Heart right ventricle (tissue), 16 donors: ENCODE measurements around the gene HYAL1. TPM values are rescaled to one million over a fixed set of nuclear protein-coding genes. Genes with fewer than 3 reads are reported as not detected.
A peak's percentile ranks its signal among the peaks of the same experiment; 100 is the strongest.

Source experiments
- ATAC-seq, 8 donors: fragments of 200-7000 bp; cut with Tn5 transposase; one replicate each; pipeline ENCODE4 v1.9.1; 2020; ENCODE audit warnings: mild to moderate bottlenecking in 8 of 8, moderate library complexity in 8 of 8, moderate number of reproducible peaks in 1 of 8
- DNase-seq, 2 donors: peaks; one replicate each; pipeline ENCODE4 v3.0.0-alpha.2; 2020
- H3K27ac ChIP-seq, 10 donors: fragments of 200-600 bp; sonication (generic) in 2 of 10; one replicate each; pipeline versions ENCODE4 v1.5.0 to v1.8.0; 2020 to 2022; ENCODE audit warnings: mild to moderate bottlenecking in 3 of 10
- H3K27me3 ChIP-seq, 7 donors: fragments of 200-600 bp; one replicate each; pipeline ENCODE4 v1.8.0; 2021 to 2022; ENCODE audit warnings: mild to moderate bottlenecking in 2 of 7
- H3K36me3 ChIP-seq, 9 donors: fragments of 200-600 bp; sonication (generic) in 1 of 9; one replicate each; pipeline versions ENCODE4 v1.5.0 to v1.8.0; 2020 to 2022; ENCODE audit warnings: mild to moderate bottlenecking in 2 of 9
- H3K4me1 ChIP-seq, 9 donors: fragments of 200-600 bp; sonication (generic) in 1 of 9; one replicate each; pipeline versions ENCODE4 v1.5.0 to v1.8.0; 2020 to 2022; ENCODE audit warnings: mild to moderate bottlenecking in 4 of 9
- H3K4me3 ChIP-seq, 10 donors: fragments of 200-600 bp; sonication (generic) in 2 of 10; one replicate each; pipeline versions ENCODE4 v1.5.0 to v1.8.0; 2020 to 2022; ENCODE audit warnings: mild to moderate bottlenecking in 7 of 10, moderate library complexity in 2 of 10
- H3K9me3 ChIP-seq, 11 donors: fragments of 200-600 bp in 10 of 11; sonication (generic) in 2 of 11; one replicate each; pipeline versions ENCODE4 v1.5.0 to v1.8.0; 2013 to 2022; ENCODE audit warnings: mild to moderate bottlenecking in 2 of 11, control low read depth in 1 of 11, moderate library complexity in 1 of 11
- CTCF ChIP-seq, 9 donors: fragments of 200-600 bp; sonication (generic) in 2 of 9; IDR thresholded peaks; one replicate each; pipeline versions ENCODE4 v1.5.0 to v1.8.0; 2021 to 2022; ENCODE audit warnings: antibody characterized with exemption in 9 of 9, mild to moderate bottlenecking in 5 of 9, moderate library complexity in 1 of 9
- WGBS, 2 donors: extraction: QIAGEN DNeasy Blood & Tissue Kit; methylation state at CpG; one replicate each; pipeline ENCODE4 v1.1.7; 2013; ENCODE audit warnings: inconsistent platforms in 1 of 2; 5-methylcytosine and 5-hydroxymethylcytosine counted together
- intact Hi-C, 10 donors: fragments of 100-400 bp; cut with DNase I; formaldehyde crosslinking; loops; one replicate each; pipeline versions ENCODE4 v1.11.1 to v1.14.2; 2022
- polyA plus RNA-seq, 2 donors: library from polyadenylated mRNA; stranded (reverse); fragments of 200-250 nt; gene quantifications; one replicate each; pipeline ENCODE4 v1.2.3, GENCODE V29; 2013
- total RNA-seq, 10 donors: library from RNA; stranded (reverse); fragmentation: NEBNext Ultra II Directional in 3 of 10; extraction: Animal tissue kit (Norgen Biotek cat#: 25700) in 3 of 10; gene quantifications; one replicate each; pipeline versions ENCODE4 v1.2.1 to v1.2.4, GENCODE V29; 2021 to 2023
- donor health status: Arrhythmogenic right ventricular cardiomyopathy.
- donor health status: ischemic (EF 13 %, LVEDD 7.1; RV severe dilation, severe dysfunction).
- donor health status: healthy with polysubstance abuse.
- donor health status: DM: no; HTN: yes; CAD: no.
- donor health status: DM: no; HTN: no; CAD: no.
- donor health status: ischemic (EF 25% LVEDD 6.9; RV normal size, moderate dysfunction).
- donor health status: ischemic (EF 25% LVEDD 5.7; RV mildly dilated, moderate dysfunction).
- donor health status: healthy.
- donor health status: DM: yes; HTN: yes; CAD: no.
- donor health status: Ischemic cardiomyopathy.
- donor health status: ischemic (EF 35%, LVEDD 5.7; RV mildly dilated, moderate dysfunction).
- donor health status: nonischemic (EF 11% LVEDD 7.7; RV severe dilation, severe dysfunction).
- donor health status: DM: yes; HTN: yes; CAD: no.
- donor health status: PGD.
- donor health status: ischemic (EF 29% LVEDD 5.4; RV normal size, mild dysfunction).
- donor health status: nonischemic (EF 23%, LVEDD 6.1; RV moderate dilation, normal function).

The HYAL1 gene
- total and polyA plus RNA-seq, 12 donors = 41.0 to 120 (median 66.7) TPM

DNA sequence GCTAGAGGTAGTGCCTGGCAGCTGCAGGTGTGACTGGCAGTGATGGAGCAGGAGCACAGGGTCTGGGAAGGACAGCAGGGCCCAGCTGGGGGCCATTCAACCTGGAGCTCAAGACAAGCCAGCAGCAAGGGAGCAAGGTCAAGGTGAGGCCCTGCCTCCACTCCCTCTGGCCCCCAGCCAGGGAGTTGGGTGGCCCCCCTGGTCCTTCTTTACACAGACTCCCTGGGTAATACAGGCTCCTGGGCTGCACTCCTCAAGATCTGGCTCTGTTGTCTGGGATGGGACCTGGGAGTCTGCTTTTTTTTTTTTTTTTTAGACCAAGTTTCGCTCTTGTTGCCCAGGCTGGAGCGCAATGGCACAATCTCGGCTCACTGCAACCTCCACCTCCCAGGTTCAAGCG is 52.9 kb downstream of the HYAL1 start:
- DNase-seq (no peak), ATAC-seq (no peak)
- H3K9me3 ChIP-seq = no peaks in the 10 kb centered on the region
- H3K4me1 ChIP-seq = peaks cover 59 to 100% (median 98%) of the 10 kb centered on the region in 9 donors
- TF ChIP-seq CTCF (IDR thresholded peaks at IDR 0.05) = no peak
- H3K36me3 ChIP-seq = peaks cover 0 to 89% (median 16%) of the 10 kb centered on the region in 9 donors
- WGBS, 2 donors = 86 to 88% methylated on average over 4 of the region's 4 CpGs
- H3K27ac ChIP-seq = peak overlapping the region in 9 of 10 donors; percentile 28 to 100 (median 94)
- no peak overlapping the region for H3K4me3 ChIP-seq
- intact Hi-C loops = no loop called here
- no peaks in the 10 kb centered on the region for H3K27me3 ChIP-seq

Other genes with a start within 250 kb of the HYAL1 start
- gene RBM5, start 214.7 kb downstream of the HYAL1 start, total RNA-seq = 10 to 100 TPM; 46.9 to 67.0 (median 56.8) TPM
- gene RBM5, start 214.7 kb downstream of the HYAL1 start, polyA plus RNA-seq = 10 to 100 TPM; 30.2 to 86.3 TPM
- gene SEMA3F, start 148.2 kb downstream of the HYAL1 start, total RNA-seq = 10 to 100 TPM in 5 of 10 donors, 1 to 10 TPM in 5; 5.1 to 37.2 (median 10.2) TPM
- gene SEMA3F, start 148.2 kb downstream of the HYAL1 start, polyA plus RNA-seq = 10 to 100 TPM; 15.1 to 21.3 TPM
- gene GNAT1, start 112.0 kb downstream of the HYAL1 start, total RNA-seq = not detected
- gene GNAT1, start 112.0 kb downstream of the HYAL1 start, polyA plus RNA-seq = not detected
- 10 to 100 TPM in 7 of 10 donors, 1 to 10 TPM in 3; 6.2 to 16.4 (median 11.2) TPM for gene SLC38A3, start 98.3 kb downstream of the HYAL1 start, total RNA-seq
- 10 to 100 TPM in 1 of 2 donors, 1 to 10 TPM in 1; 1.4 to 11.8 TPM for gene SLC38A3, start 98.3 kb downstream of the HYAL1 start, polyA plus RNA-seq
- 100 to 1,000 TPM; 112 to 270 (median 146) TPM for gene GNAI2, start 67.4 kb downstream of the HYAL1 start, total RNA-seq
- 100 to 1,000 TPM; 107 to 171 TPM for gene GNAI2, start 67.4 kb downstream of the HYAL1 start, polyA plus RNA-seq
- gene SEMA3B, start 34.4 kb downstream of the HYAL1 start, total RNA-seq = 10 to 100 TPM; 14.9 to 28.8 (median 21.9) TPM
- gene SEMA3B, start 34.4 kb downstream of the HYAL1 start, polyA plus RNA-seq = 10 to 100 TPM; 21.2 to 46.7 TPM
- gene LSMEM2, start 24.5 kb downstream of the HYAL1 start, total RNA-seq = 10 to 100 TPM; 13.2 to 45.2 (median 33.2) TPM
- gene LSMEM2, start 24.5 kb downstream of the HYAL1 start, polyA plus RNA-seq = 10 to 100 TPM in 1 of 2 donors, 1 to 10 TPM in 1; 1.9 to 26.3 TPM
- gene IFRD2, start 11.1 kb downstream of the HYAL1 start, total RNA-seq = 10 to 100 TPM; 45.3 to 96.2 (median 54.1) TPM
- 100 to 1,000 TPM in 1 of 2 donors, 10 to 100 TPM in 1; 88.1 to 123 TPM for gene IFRD2, start 11.1 kb downstream of the HYAL1 start, polyA plus RNA-seq
- 1 to 10 TPM in 8 of 10 donors, under 1 TPM in 2; 0.80 to 3.0 (median 1.9) TPM for gene HYAL3, start 4.2 kb downstream of the HYAL1 start, total RNA-seq
- gene HYAL3, start 4.2 kb downstream of the HYAL1 start, polyA plus RNA-seq = 1 to 10 TPM; 2.0 to 2.8 TPM
- 10 to 100 TPM in 1 of 10 donors, 1 to 10 TPM in 9; 7.7 to 11.1 (median 8.2) TPM for gene NAA80, start 4.2 kb downstream of the HYAL1 start, total RNA-seq
- 10 to 100 TPM in 1 of 2 donors, 1 to 10 TPM in 1; 6.4 to 13.5 TPM for gene NAA80, start 4.2 kb downstream of the HYAL1 start, polyA plus RNA-seq
- gene HYAL2, start 19.2 kb upstream of the HYAL1 start, total RNA-seq = 10 to 100 TPM; 25.1 to 94.0 (median 35.2) TPM
- 100 to 1,000 TPM in 1 of 2 donors, 10 to 100 TPM in 1; 86.5 to 135 TPM for gene HYAL2, start 19.2 kb upstream of the HYAL1 start, polyA plus RNA-seq
- gene TUSC2, start 24.6 kb upstream of the HYAL1 start, total RNA-seq = 10 to 100 TPM; 23.7 to 34.9 (median 26.9) TPM
- gene TUSC2, start 24.6 kb upstream of the HYAL1 start, polyA plus RNA-seq = 10 to 100 TPM; 27.4 to 59.1 TPM
- 10 to 100 TPM in 8 of 10 donors, 1 to 10 TPM in 2; 9.9 to 17.8 (median 11.9) TPM for gene RASSF1, start 37.3 kb upstream of the HYAL1 start, total RNA-seq
- 10 to 100 TPM; 22.1 to 59.8 TPM for gene RASSF1, start 37.3 kb upstream of the HYAL1 start, polyA plus RNA-seq
- gene ZMYND10, start 42.2 kb upstream of the HYAL1 start, total RNA-seq = under 1 TPM in 3 of 10 donors, not detected in 7; 0.15 to 0.65 (median 0.22) TPM
- gene ZMYND10, start 42.2 kb upstream of the HYAL1 start, polyA plus RNA-seq = under 1 TPM; 0.20 to 0.88 TPM
- gene NPRL2, start 47.2 kb upstream of the HYAL1 start, total RNA-seq = 10 to 100 TPM; 13.0 to 23.6 (median 16.3) TPM
- gene NPRL2, start 47.2 kb upstream of the HYAL1 start, polyA plus RNA-seq = 10 to 100 TPM; 15.5 to 29.8 TPM
- 10 to 100 TPM in 1 of 10 donors, 1 to 10 TPM in 9; 3.9 to 10.9 (median 5.6) TPM for gene CYB561D2, start 47.3 kb upstream of the HYAL1 start, total RNA-seq
- 10 to 100 TPM in 1 of 2 donors, 1 to 10 TPM in 1; 8.1 to 21.8 TPM for gene CYB561D2, start 47.3 kb upstream of the HYAL1 start, polyA plus RNA-seq
- 10 to 100 TPM; 18.7 to 32.8 (median 24.2) TPM for gene TMEM115, start 55.9 kb upstream of the HYAL1 start, total RNA-seq
- 10 to 100 TPM; 18.1 to 47.6 TPM for gene TMEM115, start 55.9 kb upstream of the HYAL1 start, polyA plus RNA-seq
- gene CACNA2D2, start 200.1 kb upstream of the HYAL1 start, total RNA-seq = 1 to 10 TPM in 9 of 10 donors, under 1 TPM in 1; 0.95 to 3.9 (median 2.6) TPM
- 1 to 10 TPM in 1 of 2 donors, under 1 TPM in 1; 0.42 to 2.2 TPM for gene CACNA2D2, start 200.1 kb upstream of the HYAL1 start, polyA plus RNA-seq